ENCODE data around the gene RBFOX1.

- TF ChIP-seq CTCF (IDR thresholded peaks at IDR 0.05) (no peak), ZFX (IDR thresholded peaks at IDR 0.05; ENCODE audit: borderline replicate concordance) (no peak)
Observed at GRCh38 chr16:7333180-7333725, 608 bp downstream of the RBFOX1 start.
